PC-9 (cell line): ENCODE data around the gene SMIM24.

Experiments
- CTCF ChIP-seq: fragments of 200-600 bp; sonication (generic); conservative IDR thresholded peaks from 2 replicates; pipeline ENCODE4 v1.6.1; 2017; ENCODE audit warnings: mixed run types, antibody characterized with exemption, mild to moderate bottlenecking, moderate library complexity
- EZH2 ChIP-seq: fragments of 200-600 bp; sonication (generic); IDR thresholded peaks from 2 replicates; pipeline ENCODE4 v1.8.0; 2017; ENCODE audit warnings: antibody characterized with exemption, low read depth

GRCh38 chr19:3515891-3516422 lies 35.6 kb upstream of the SMIM24 start:
- TF ChIP-seq CTCF (no peak), EZH2 (no peak)
